ENCODE data around the gene AFF3. TPM values are rescaled to one million over a fixed set of nuclear protein-coding genes. Genes with fewer than 3 reads are reported as not detected.
A peak's percentile ranks its signal among the peaks of the same experiment; 100 is the strongest.

AFF3 gene
- total and polyA plus RNA-seq, 2 of the 4 experiments (the other 2 are of a cell fraction): 12.9 to 14.3 TPM

DNA sequence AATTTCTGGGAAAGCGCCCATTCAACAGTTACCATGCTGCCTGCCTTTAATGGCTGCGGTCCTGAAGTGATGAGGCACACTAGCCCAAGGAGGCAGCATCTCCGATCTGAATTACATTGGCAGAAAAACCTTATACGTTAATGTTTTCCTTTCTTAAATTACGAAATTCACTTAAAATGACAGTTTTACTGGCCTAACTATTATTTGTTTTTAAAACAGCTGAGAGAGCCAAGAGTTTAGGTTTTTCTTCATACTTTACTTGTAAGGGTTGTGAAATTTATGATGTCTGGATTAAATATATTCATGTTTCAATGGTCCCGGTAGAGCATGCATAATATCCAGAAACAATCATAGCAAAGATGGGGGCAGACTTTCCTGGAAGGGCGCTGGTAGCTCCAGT, 537.4 kb downstream of the AFF3 start:
- peak overlapping the region; percentile 70; the same call in 1 of the 2 replicates for H2AK5ac ChIP-seq (ENCODE audit: low read depth, low read length)
- peak overlapping the region; percentile 6; the same call in 1 of the 2 replicates for H3K4me2 ChIP-seq (ENCODE audit: low read depth, low read length)
- peak overlapping the region in 1 of 2 experiments; percentile 8; a peak in 1 of 4 replicates for H4K8ac ChIP-seq (ENCODE audit: low read depth in 2 of 2, low read length in 2 of 2)
- H2BK20ac ChIP-seq (ENCODE audit: low read depth, low read length): peak overlapping the region; percentile 33; the same call in 1 of the 2 replicates
- intact Hi-C loops (cut with micrococcal nuclease) (loop anchor here (5.0 kb wide), 2 partner anchors 42 to 102 kb away; no protein-coding TSS in a partner anchor), dilution Hi-C loops (cut with HindIII; ENCODE audit: low sequenced_read_pairs, unreplicated experiment) (no loop called here), in situ Hi-C loops (cut with MboI; ENCODE audit: low sequenced_read_pairs) (no loop called here)
- H3K79me1 ChIP-seq (ENCODE audit: low read depth in 1 of 2, low read length in 2 of 2): peaks cover 5 to 21% of the 10 kb centered on the region in 2 experiments; a peak in 3 of 4 replicates
- peak overlapping the region; percentile 36; the same call in 1 of the 2 replicates for H2BK120ac ChIP-seq (ENCODE audit: low read depth, low read length)
- TF ChIP-seq MAFK (IDR thresholded peaks at IDR 0.05; ENCODE audit: low read depth, low read length) (no peak), MXI1 (IDR thresholded peaks at IDR 0.05; ENCODE audit: borderline replicate concordance, low read depth, low read length) (no peak)
- TF ChIP-seq, protein P1, sequence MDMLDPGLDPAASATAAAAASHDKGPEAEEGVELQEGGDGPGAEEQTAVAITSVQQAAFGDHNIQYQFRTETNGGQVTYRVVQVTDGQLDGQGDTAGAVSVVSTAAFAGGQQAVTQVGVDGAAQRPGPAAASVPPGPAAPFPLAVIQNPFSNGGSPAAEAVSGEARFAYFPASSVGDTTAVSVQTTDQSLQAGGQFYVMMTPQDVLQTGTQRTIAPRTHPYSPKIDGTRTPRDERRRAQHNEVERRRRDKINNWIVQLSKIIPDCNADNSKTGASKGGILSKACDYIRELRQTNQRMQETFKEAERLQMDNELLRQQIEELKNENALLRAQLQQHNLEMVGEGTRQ (IDR thresholded peaks at IDR 0.05; ENCODE audit: low read depth, low read length): no peak
- peak overlapping the region; percentile 41 for H3K4ac ChIP-seq (ENCODE audit: low read depth, low read length)
- no peak overlapping the region for H2AFZ ChIP-seq (replicated peaks; ENCODE audit: low read length, poor library complexity)
- BruUV-seq (replicated peaks): no TSS peak
- POLR2A ChIA-PET (ENCODE audit: unreplicated experiment): no interaction called here
- no peak overlapping the region for H2BK5ac ChIP-seq (ENCODE audit: low read depth, low read length, poor library complexity, severe bottlenecking)
- CTCF ChIA-PET: no interaction called here
- 100% methylated on average over 3 of the region's 7 CpGs; no CpG with 5 or more reads in 1 of the 2 experiments for WGBS, 2 experiments (ENCODE audit: extremely low coverage in 2 of 2, insufficient read length in 1 of 2)
- H3K23ac ChIP-seq (ENCODE audit: low read depth, low read length): no peak overlapping the region
- H3K9ac ChIP-seq (ENCODE audit: low read depth, low read length): no peak overlapping the region
- DNase-seq (peak; percentile 17), ATAC-seq (ENCODE audit: low read depth) (no peak; the same call in 1 of the 2 replicates)
- no peaks in the 10 kb centered on the region for H3K9me3 ChIP-seq (ENCODE audit: control insufficient read depth, insufficient read depth, low read length)
- H3K36me3 ChIP-seq (ENCODE audit: control insufficient read depth, insufficient read depth, low read length): no peaks in the 10 kb centered on the region
- H3K18ac ChIP-seq (ENCODE audit: low read depth, low read length): no peak overlapping the region
- no peak overlapping the region for H4K5ac ChIP-seq (ENCODE audit: low read depth, low read length)
- no peak overlapping the region for H2AK9ac ChIP-seq (replicated peaks; ENCODE audit: low read depth, low read length, poor library complexity)
- no peaks in the 10 kb centered on the region for H3K27me3 ChIP-seq (ENCODE audit: control insufficient read depth, insufficient read depth, low read length)
- no peak overlapping the region for H3K56ac ChIP-seq (ENCODE audit: extremely low read depth, insufficient read depth, low read length)
- no peak overlapping the region for H3K14ac ChIP-seq (replicated peaks; ENCODE audit: low read depth, low read length)
- 0 out of 3 replicates have a peak overlapping the region, but pooled peaks have one; percentile 50 for H2BK15ac ChIP-seq (ENCODE audit: low read depth, low read length)
- H3K4me1 ChIP-seq (ENCODE audit: control insufficient read depth, insufficient read depth, low read length): peaks cover 29% of the 10 kb centered on the region
- H3K4me3 ChIP-seq (ENCODE audit: insufficient read depth, low read depth, low read length): no peak overlapping the region
- H3K27ac ChIP-seq (ENCODE audit: insufficient read depth, low read length): peak overlapping the region; percentile 40; the same call in 1 of the 2 replicates
- H3K9me1 ChIP-seq (ENCODE audit: insufficient read depth, low read length): peaks cover 15% of the 10 kb centered on the region
- H4K91ac ChIP-seq (ENCODE audit: insufficient read depth, low read depth, low read length): peak overlapping the region; percentile 61; the same call in 1 of the 2 replicates
- H4K20me1 ChIP-seq (ENCODE audit: insufficient read depth, low read length): peaks cover 3% of the 10 kb centered on the region; the same call in 1 of the 2 replicates

Data from IMR-90 (cell line).